Measurements from ENCODE around the gene HRG.
"Not testable (repeated sequence)": the region's sequence is repeated elsewhere in the genome, so short reads cannot be mapped to it uniquely, and the experiment has no call there.

The HRG gene

GRCh38 chr3:186683979-186684378, 18.2 kb downstream of the HRG start:
- Mint-ChIP-seq H3K4me1 (no peaks in the 10 kb centered on the region), H3K27me3 (peaks cover 53% of the 10 kb centered on the region), H3K36me3 (ENCODE audit: low read depth) (peaks cover 5% of the 10 kb centered on the region), H3K9me3 (peaks cover 25% of the 10 kb centered on the region), H3K4me3 (no peak overlapping the region), H3K27ac (no peak overlapping the region)
- no peak for ATAC-seq
- DNase-seq: no peak

GRCh38 chr3:186686475-186686874, 20.7 kb downstream of the HRG start:
- H3K36me3 Mint-ChIP-seq (ENCODE audit: low read depth); H3K4me3 Mint-ChIP-seq; DNase-seq; H3K27ac Mint-ChIP-seq; ATAC-seq; H3K4me1 Mint-ChIP-seq: not testable (repeated sequence)
- Mint-ChIP-seq H3K27me3 (peaks cover 51% of the 10 kb centered on the region), H3K9me3 (peaks cover 25% of the 10 kb centered on the region)

- DNase-seq (no peak), ATAC-seq (no peak)
- H3K27ac Mint-ChIP-seq: no peak overlapping the region
- H3K27me3 Mint-ChIP-seq: peaks cover 53% of the 10 kb centered on the region
- H3K4me1 Mint-ChIP-seq: no peaks in the 10 kb centered on the region
- peaks cover 5% of the 10 kb centered on the region for H3K36me3 Mint-ChIP-seq (ENCODE audit: low read depth)
- peaks cover 25% of the 10 kb centered on the region for H3K9me3 Mint-ChIP-seq
- no peak overlapping the region for H3K4me3 Mint-ChIP-seq
These were observed 21.4 kb downstream of the HRG start for GRCh38 chr3:186687120-186687651.

GRCh38 chr3:186690304-186690703, 24.5 kb downstream of the HRG start:
- ATAC-seq; H3K27ac Mint-ChIP-seq; H3K4me3 Mint-ChIP-seq; H3K36me3 Mint-ChIP-seq (ENCODE audit: low read depth); H3K4me1 Mint-ChIP-seq; DNase-seq: not testable (repeated sequence)
- Mint-ChIP-seq H3K9me3 (peaks cover 13% of the 10 kb centered on the region), H3K27me3 (peaks cover 31% of the 10 kb centered on the region)

- no peaks in the 10 kb centered on the region for H3K9me3 Mint-ChIP-seq
- no peak overlapping the region for H3K27ac Mint-ChIP-seq
- H3K27me3 Mint-ChIP-seq: peaks cover 22% of the 10 kb centered on the region
- ATAC-seq: no peak
- H3K4me3 Mint-ChIP-seq: no peak overlapping the region
- no peaks in the 10 kb centered on the region for H3K36me3 Mint-ChIP-seq (ENCODE audit: low read depth)
- no peak for DNase-seq
- H3K4me1 Mint-ChIP-seq: no peaks in the 10 kb centered on the region
These were observed 25.9 kb downstream of the HRG start for GRCh38 chr3:186691676-186692075.

- ATAC-seq: no peak
- Mint-ChIP-seq H3K4me1 (no peaks in the 10 kb centered on the region), H3K27ac (no peak overlapping the region), H3K36me3 (ENCODE audit: low read depth) (no peaks in the 10 kb centered on the region), H3K4me3 (no peak overlapping the region), H3K9me3 (no peaks in the 10 kb centered on the region), H3K27me3 (peaks cover 16% of the 10 kb centered on the region)
- no peak for DNase-seq
These were observed 28.0 kb downstream of the HRG start for GRCh38 chr3:186693843-186694242.

- ATAC-seq (no peak), DNase-seq (no peak)
- no peaks in the 10 kb centered on the region for H3K36me3 Mint-ChIP-seq (ENCODE audit: low read depth)
- no peak overlapping the region for H3K4me3 Mint-ChIP-seq
- no peaks in the 10 kb centered on the region for H3K9me3 Mint-ChIP-seq
- peaks cover 15% of the 10 kb centered on the region for H3K27me3 Mint-ChIP-seq
- H3K27ac Mint-ChIP-seq: no peak overlapping the region
- H3K4me1 Mint-ChIP-seq: no peaks in the 10 kb centered on the region
These were observed 28.6 kb downstream of the HRG start for GRCh38 chr3:186694288-186695032.

GRCh38 chr3:186696522-186696921, 30.7 kb downstream of the HRG start:
- H3K27ac Mint-ChIP-seq: no peak overlapping the region
- H3K4me3 Mint-ChIP-seq: no peak overlapping the region
- H3K9me3 Mint-ChIP-seq: no peaks in the 10 kb centered on the region

GRCh38 chr3:186697510-186697909, 31.7 kb downstream of the HRG start:
- Mint-ChIP-seq H3K36me3 (ENCODE audit: low read depth) (no peaks in the 10 kb centered on the region), H3K27me3 (peaks cover 2% of the 10 kb centered on the region), H3K9me3 (no peaks in the 10 kb centered on the region), H3K4me3 (no peak overlapping the region), H3K4me1 (no peaks in the 10 kb centered on the region), H3K27ac (no peak overlapping the region)
- ATAC-seq (no peak), DNase-seq (no peak)

More at GRCh38 chr3:186696522-186696921, 30.7 kb downstream of the HRG start:
- H3K4me1 Mint-ChIP-seq: no peaks in the 10 kb centered on the region
- DNase-seq (no peak), ATAC-seq (no peak)
- H3K36me3 Mint-ChIP-seq (ENCODE audit: low read depth): no peaks in the 10 kb centered on the region
- peaks cover 7% of the 10 kb centered on the region for H3K27me3 Mint-ChIP-seq

GRCh38 chr3:186700267-186700666, 34.5 kb downstream of the HRG start:
- ATAC-seq: no peak

GRCh38 chr3:186702451-186702850, 36.6 kb downstream of the HRG start:
- peaks cover 11% of the 10 kb centered on the region for H3K4me1 Mint-ChIP-seq
- ATAC-seq; H3K9me3 Mint-ChIP-seq; DNase-seq; H3K4me3 Mint-ChIP-seq; H3K27ac Mint-ChIP-seq; H3K36me3 Mint-ChIP-seq (ENCODE audit: low read depth): not testable (repeated sequence)
- peaks cover 23% of the 10 kb centered on the region for H3K27me3 Mint-ChIP-seq

More at GRCh38 chr3:186700267-186700666, 34.5 kb downstream of the HRG start:
- no peak overlapping the region for H3K27ac Mint-ChIP-seq
- no peaks in the 10 kb centered on the region for H3K9me3 Mint-ChIP-seq
- peaks cover 12% of the 10 kb centered on the region for H3K27me3 Mint-ChIP-seq
- no peaks in the 10 kb centered on the region for H3K4me1 Mint-ChIP-seq
- no peaks in the 10 kb centered on the region for H3K36me3 Mint-ChIP-seq (ENCODE audit: low read depth)
- H3K4me3 Mint-ChIP-seq: no peak overlapping the region
- no peak for DNase-seq

GRCh38 chr3:186705882-186706780, 40.3 kb downstream of the HRG start:
- peak overlapping the region; percentile 6 for H3K27ac Mint-ChIP-seq
- ATAC-seq (peak; percentile 99), DNase-seq (peak; percentile 57)
- peaks cover 11% of the 10 kb centered on the region for H3K4me1 Mint-ChIP-seq
- peaks cover 43% of the 10 kb centered on the region for H3K27me3 Mint-ChIP-seq
- no peaks in the 10 kb centered on the region for H3K36me3 Mint-ChIP-seq (ENCODE audit: low read depth)
- H3K4me3 Mint-ChIP-seq: no peak overlapping the region
- no peaks in the 10 kb centered on the region for H3K9me3 Mint-ChIP-seq

GRCh38 chr3:186708983-186709679, 43.3 kb downstream of the HRG start:
- DNase-seq (no peak), ATAC-seq (no peak)
- no peaks in the 10 kb centered on the region for H3K9me3 Mint-ChIP-seq
- H3K36me3 Mint-ChIP-seq (ENCODE audit: low read depth): no peaks in the 10 kb centered on the region
- H3K4me1 Mint-ChIP-seq: peaks cover 11% of the 10 kb centered on the region
- H3K27ac Mint-ChIP-seq: no peak overlapping the region
- H3K4me3 Mint-ChIP-seq: no peak overlapping the region
- peaks cover 40% of the 10 kb centered on the region for H3K27me3 Mint-ChIP-seq

GRCh38 chr3:186710694-186711093, 44.9 kb downstream of the HRG start:
- not testable (repeated sequence) for H3K36me3 Mint-ChIP-seq (ENCODE audit: low read depth); H3K9me3 Mint-ChIP-seq; DNase-seq; H3K4me3 Mint-ChIP-seq; H3K27ac Mint-ChIP-seq; ATAC-seq
- Mint-ChIP-seq H3K4me1 (peaks cover 10% of the 10 kb centered on the region), H3K27me3 (peaks cover 32% of the 10 kb centered on the region)
